HEK293 (cell line): ENCODE data around the gene CEBPE.
A peak's percentile ranks its signal among the peaks of the same experiment; 100 is the strongest.

Source experiments
- CTCF ChIA-PET: fragments of 350-600 bp; formaldehyde crosslinking; extraction: SDS; loops from one replicate; lab custom pipeline; 2021; ENCODE audit warnings: antibody characterized with exemption; lab: Yijun Ruan, JAX
- POLR2A ChIA-PET: fragments of 300-600 bp; formaldehyde crosslinking; extraction: SDS; loops from one replicate; lab custom pipeline; 2020; ENCODE audit warnings: antibody characterized with exemption, inconsistent platforms; lab: Yijun Ruan, JAX
- H3K27ac ChIP-seq: fragments of 200-500 bp; sonication (Bioruptor generic); 2 replicates; pipeline ENCODE4 v1.5.1; 2014; ENCODE audit warnings: low read depth, low read length, control low read depth, inconsistent platforms; ENCODE audit errors: extremely low read depth
- H3K36me3 ChIP-seq, 2 experiments: fragments of 200-500 bp in 1 of 2; sonication (Bioruptor generic) in 1 of 2; 1 replicate in 1 of 2; 2 replicates in 1 of 2; pipeline ENCODE4 v1.5.1; 2014 to 2017; ENCODE audit warnings: inconsistent platforms in 2 of 2, low read length in 2 of 2; ENCODE audit not compliant: control insufficient read depth in 2 of 2, insufficient read depth in 1 of 2
- H3K4me1 ChIP-seq: fragments of 200-500 bp; sonication (Bioruptor generic); 2 replicates; pipeline ENCODE4 v1.5.1; 2014; ENCODE audit warnings: mild to moderate bottlenecking, low read length, inconsistent platforms; ENCODE audit not compliant: control insufficient read depth, insufficient read depth
- H3K4me3 ChIP-seq: 2 replicates; pipeline ENCODE4 v1.5.1; 2011; ENCODE audit warnings: low read depth, mild to moderate bottlenecking, control low read depth, low read length, moderate library complexity
- H3K9me3 ChIP-seq: fragments of 200-500 bp; sonication (Bioruptor generic); 2 replicates; pipeline ENCODE4 v1.5.1; 2014; ENCODE audit warnings: low read depth, low read length, inconsistent platforms; ENCODE audit not compliant: control insufficient read depth, insufficient read depth
- KLF10 ChIP-seq: fragments of 450-650 bp; IDR thresholded peaks from 2 replicates; pipeline ENCODE4 v1.5.1; 2018; ENCODE audit warnings: missing biosample characterization, mild to moderate bottlenecking, missing genetic modification characterization
- PRDM1 ChIP-seq: fragments of 450-650 bp; formaldehyde crosslinking; IDR thresholded peaks from 2 replicates; pipeline ENCODE4; 2016; ENCODE audit warnings: missing biosample characterization, missing genetic modification characterization
- WT1 ChIP-seq: fragments of 450-650 bp; formaldehyde crosslinking; IDR thresholded peaks from 2 replicates; pipeline ENCODE4 v1.5.1; 2016; ENCODE audit warnings: missing biosample characterization, missing genetic modification characterization
- ZBTB17 ChIP-seq: fragments of 450-650 bp; formaldehyde crosslinking; IDR thresholded peaks from 2 replicates; pipeline ENCODE4 v1.5.1; 2016; ENCODE audit warnings: missing biosample characterization, missing genetic modification characterization
- ZIC2 ChIP-seq: fragments of 450-650 bp; formaldehyde crosslinking; IDR thresholded peaks from 2 replicates; pipeline ENCODE4 v1.5.1; 2016; ENCODE audit warnings: missing biosample characterization, missing genetic modification characterization
- ZNF23 ChIP-seq: fragments of 450-650 bp; formaldehyde crosslinking; IDR thresholded peaks from 2 replicates; pipeline ENCODE4 v1.5.1; 2016; ENCODE audit warnings: missing biosample characterization, missing genetic modification characterization, borderline replicate concordance
- ZNF302 ChIP-seq: fragments of 450-650 bp; formaldehyde crosslinking; IDR thresholded peaks from 2 replicates; pipeline ENCODE4 v1.5.1; 2016; ENCODE audit warnings: missing biosample characterization, missing genetic modification characterization, low read depth
- ZNF555 ChIP-seq: fragments of 450-650 bp; formaldehyde crosslinking; conservative IDR thresholded peaks from 2 replicates; pipeline ENCODE4 v1.5.1; 2017; ENCODE audit warnings: missing biosample characterization, mild to moderate bottlenecking, missing genetic modification characterization, inconsistent platforms
- ZNF629 ChIP-seq: fragments of 450-650 bp; formaldehyde crosslinking; IDR thresholded peaks from 2 replicates; pipeline ENCODE4 v1.5.1; 2017; ENCODE audit warnings: missing biosample characterization, missing genetic modification characterization
- ZSCAN23 ChIP-seq: fragments of 450-650 bp; formaldehyde crosslinking; IDR thresholded peaks from 2 replicates; pipeline ENCODE4 v1.5.1; 2016; ENCODE audit warnings: missing biosample characterization, missing genetic modification characterization
- TF ChIP-seq, protein P1 (sequence below): fragments of 450-650 bp; formaldehyde crosslinking; IDR thresholded peaks from 2 replicates; pipeline ENCODE4 v1.5.1; 2016; ENCODE audit warnings: missing biosample characterization, missing genetic modification characterization
- TF ChIP-seq, protein P2 (sequence below): fragments of 450-650 bp; formaldehyde crosslinking; IDR thresholded peaks from 2 replicates; pipeline ENCODE4 v1.5.1; 2016; ENCODE audit warnings: missing biosample characterization, missing genetic modification characterization
- TF ChIP-seq, protein P3 (sequence below): fragments of 450-650 bp; formaldehyde crosslinking; IDR thresholded peaks from 2 replicates; pipeline ENCODE4 v1.5.1; 2016; ENCODE audit warnings: missing biosample characterization, missing genetic modification characterization, low read depth
- TF ChIP-seq, protein P4 (sequence below): fragments of 450-650 bp; formaldehyde crosslinking; IDR thresholded peaks from 2 replicates; pipeline ENCODE4 v1.5.1; 2017; ENCODE audit warnings: missing biosample characterization, missing genetic modification characterization
- TF ChIP-seq, protein P5 (sequence below): fragments of 450-650 bp; formaldehyde crosslinking; IDR thresholded peaks from 2 replicates; pipeline ENCODE4 v1.5.1; 2017; ENCODE audit warnings: missing biosample characterization, missing genetic modification characterization
- TF ChIP-seq, protein P6 (sequence below): fragments of 450-650 bp; IDR thresholded peaks from 2 replicates; pipeline ENCODE4 v1.5.1; 2018; ENCODE audit warnings: missing biosample characterization, mild to moderate bottlenecking, missing genetic modification characterization
- TF ChIP-seq, protein P7 (sequence below): fragments of 450-650 bp; formaldehyde crosslinking; IDR thresholded peaks from 2 replicates; pipeline ENCODE4 v1.5.1; 2016; ENCODE audit warnings: missing biosample characterization, missing genetic modification characterization

Gene CEBPE

DNA sequence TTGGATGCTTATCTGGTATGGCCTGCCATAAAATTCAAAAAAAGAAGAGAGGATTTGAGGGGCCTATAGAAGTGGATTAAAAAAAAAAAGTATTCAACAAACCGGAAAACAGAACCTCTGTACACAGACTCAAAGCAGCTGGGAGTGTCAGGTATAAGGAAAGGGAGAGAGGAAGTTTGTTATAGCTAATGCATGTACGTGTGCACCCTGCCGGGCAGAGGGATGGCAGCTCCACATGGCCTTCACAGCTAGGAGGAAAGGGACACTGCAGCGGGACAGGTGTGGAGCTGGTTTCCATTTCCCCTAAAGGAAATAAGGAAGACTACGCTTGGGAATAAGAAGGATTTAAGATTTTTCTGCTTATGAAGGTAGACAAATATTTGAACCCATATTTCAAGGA, 43.0 kb upstream of the CEBPE start:
- Histone ChIP-seq H3K27ac (no peak overlapping the region), H3K4me3 (no peak overlapping the region), H3K4me1 (no peaks in the 10 kb centered on the region; the same call in 1 of the 2 replicates), H3K36me3 (peaks cover 0 to 9% of the 10 kb centered on the region in 2 experiments; a peak in 1 of 3 replicates), H3K9me3 (no peaks in the 10 kb centered on the region)
- CTCF ChIA-PET = interaction anchor here (1.2 to 3.2 kb wide), 2 partner anchors 24 to 93 kb away, joined by 3 to 14 read pairs; no protein-coding TSS in a partner anchor
- TF ChIP-seq KLF10 (tag by site-specific recombination) (no peak), WT1 (tag by site-specific recombination) (no peak), ZSCAN23 (tag by site-specific recombination) (no peak), ZNF23 (tag by site-specific recombination) (no peak), ZNF629 (no peak)
- TF ChIP-seq, protein P1, sequence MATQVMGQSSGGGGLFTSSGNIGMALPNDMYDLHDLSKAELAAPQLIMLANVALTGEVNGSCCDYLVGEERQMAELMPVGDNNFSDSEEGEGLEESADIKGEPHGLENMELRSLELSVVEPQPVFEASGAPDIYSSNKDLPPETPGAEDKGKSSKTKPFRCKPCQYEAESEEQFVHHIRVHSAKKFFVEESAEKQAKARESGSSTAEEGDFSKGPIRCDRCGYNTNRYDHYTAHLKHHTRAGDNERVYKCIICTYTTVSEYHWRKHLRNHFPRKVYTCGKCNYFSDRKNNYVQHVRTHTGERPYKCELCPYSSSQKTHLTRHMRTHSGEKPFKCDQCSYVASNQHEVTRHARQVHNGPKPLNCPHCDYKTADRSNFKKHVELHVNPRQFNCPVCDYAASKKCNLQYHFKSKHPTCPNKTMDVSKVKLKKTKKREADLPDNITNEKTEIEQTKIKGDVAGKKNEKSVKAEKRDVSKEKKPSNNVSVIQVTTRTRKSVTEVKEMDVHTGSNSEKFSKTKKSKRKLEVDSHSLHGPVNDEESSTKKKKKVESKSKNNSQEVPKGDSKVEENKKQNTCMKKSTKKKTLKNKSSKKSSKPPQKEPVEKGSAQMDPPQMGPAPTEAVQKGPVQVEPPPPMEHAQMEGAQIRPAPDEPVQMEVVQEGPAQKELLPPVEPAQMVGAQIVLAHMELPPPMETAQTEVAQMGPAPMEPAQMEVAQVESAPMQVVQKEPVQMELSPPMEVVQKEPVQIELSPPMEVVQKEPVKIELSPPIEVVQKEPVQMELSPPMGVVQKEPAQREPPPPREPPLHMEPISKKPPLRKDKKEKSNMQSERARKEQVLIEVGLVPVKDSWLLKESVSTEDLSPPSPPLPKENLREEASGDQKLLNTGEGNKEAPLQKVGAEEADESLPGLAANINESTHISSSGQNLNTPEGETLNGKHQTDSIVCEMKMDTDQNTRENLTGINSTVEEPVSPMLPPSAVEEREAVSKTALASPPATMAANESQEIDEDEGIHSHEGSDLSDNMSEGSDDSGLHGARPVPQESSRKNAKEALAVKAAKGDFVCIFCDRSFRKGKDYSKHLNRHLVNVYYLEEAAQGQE = no peak
- TF ChIP-seq, protein P2, sequence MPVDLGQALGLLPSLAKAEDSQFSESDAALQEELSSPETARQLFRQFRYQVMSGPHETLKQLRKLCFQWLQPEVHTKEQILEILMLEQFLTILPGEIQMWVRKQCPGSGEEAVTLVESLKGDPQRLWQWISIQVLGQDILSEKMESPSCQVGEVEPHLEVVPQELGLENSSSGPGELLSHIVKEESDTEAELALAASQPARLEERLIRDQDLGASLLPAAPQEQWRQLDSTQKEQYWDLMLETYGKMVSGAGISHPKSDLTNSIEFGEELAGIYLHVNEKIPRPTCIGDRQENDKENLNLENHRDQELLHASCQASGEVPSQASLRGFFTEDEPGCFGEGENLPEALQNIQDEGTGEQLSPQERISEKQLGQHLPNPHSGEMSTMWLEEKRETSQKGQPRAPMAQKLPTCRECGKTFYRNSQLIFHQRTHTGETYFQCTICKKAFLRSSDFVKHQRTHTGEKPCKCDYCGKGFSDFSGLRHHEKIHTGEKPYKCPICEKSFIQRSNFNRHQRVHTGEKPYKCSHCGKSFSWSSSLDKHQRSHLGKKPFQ = no peak
- TF ChIP-seq, protein P3, sequence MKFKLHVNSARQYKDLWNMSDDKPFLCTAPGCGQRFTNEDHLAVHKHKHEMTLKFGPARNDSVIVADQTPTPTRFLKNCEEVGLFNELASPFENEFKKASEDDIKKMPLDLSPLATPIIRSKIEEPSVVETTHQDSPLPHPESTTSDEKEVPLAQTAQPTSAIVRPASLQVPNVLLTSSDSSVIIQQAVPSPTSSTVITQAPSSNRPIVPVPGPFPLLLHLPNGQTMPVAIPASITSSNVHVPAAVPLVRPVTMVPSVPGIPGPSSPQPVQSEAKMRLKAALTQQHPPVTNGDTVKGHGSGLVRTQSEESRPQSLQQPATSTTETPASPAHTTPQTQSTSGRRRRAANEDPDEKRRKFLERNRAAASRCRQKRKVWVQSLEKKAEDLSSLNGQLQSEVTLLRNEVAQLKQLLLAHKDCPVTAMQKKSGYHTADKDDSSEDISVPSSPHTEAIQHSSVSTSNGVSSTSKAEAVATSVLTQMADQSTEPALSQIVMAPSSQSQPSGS (tag by site-specific recombination) = no peak
- POLR2A ChIA-PET = no interaction called here

DNA sequence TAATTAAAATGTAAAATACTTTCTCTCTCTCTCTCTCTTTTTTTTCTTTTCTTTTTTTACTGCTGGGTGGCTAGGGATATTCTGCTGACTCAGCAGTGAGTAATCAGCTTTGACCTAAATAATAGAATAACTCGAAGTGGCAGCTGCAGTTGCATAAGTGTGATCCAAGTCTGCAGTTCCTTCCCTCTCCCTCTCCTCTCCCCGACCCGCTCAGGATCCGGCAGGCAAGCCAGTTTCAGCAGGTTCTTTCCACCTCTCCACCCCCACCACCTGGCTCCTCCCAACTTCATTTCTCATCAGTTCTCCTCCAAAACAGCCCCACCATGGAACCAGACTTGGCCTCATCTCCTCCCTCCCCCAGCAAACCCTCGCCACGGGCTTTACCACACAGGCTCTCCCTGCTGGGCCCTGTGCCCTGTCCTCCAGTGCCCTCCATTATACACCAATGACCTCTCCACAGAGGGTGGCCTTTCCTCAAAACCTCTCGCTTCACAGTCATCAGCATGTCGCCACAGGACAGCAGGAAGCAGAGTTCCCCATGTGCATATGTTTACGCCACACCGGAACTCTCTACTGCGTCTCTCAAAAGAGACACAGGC, 42.0 kb upstream of the CEBPE start:
- Histone ChIP-seq H3K4me1 (no peaks in the 10 kb centered on the region; the same call in 1 of the 2 replicates), H3K4me3 (no peak overlapping the region), H3K36me3 (peaks cover 0 to 4% of the 10 kb centered on the region in 2 experiments; a peak in 1 of 3 replicates), H3K9me3 (no peaks in the 10 kb centered on the region), H3K27ac (no peak overlapping the region)
- CTCF ChIA-PET = interaction anchor here (0.6 to 3.2 kb wide), 4 partner anchors 25 to 92 kb away, joined by 3 to 14 read pairs (median 6); no protein-coding TSS in a partner anchor
- POLR2A ChIA-PET = no interaction called here
- TF ChIP-seq ZIC2 (tag by site-specific recombination) (peak; percentile 95), ZNF302 (tag by site-specific recombination) (no peak), PRDM1 (tag by site-specific recombination) (peak; percentile 28; the same call in 1 of the 2 replicates), ZNF555 (no peak), ZBTB17 (tag by site-specific recombination) (0 out of 2 replicates have a peak, but pooled peaks have one; percentile 20)
- TF ChIP-seq, protein P4, sequence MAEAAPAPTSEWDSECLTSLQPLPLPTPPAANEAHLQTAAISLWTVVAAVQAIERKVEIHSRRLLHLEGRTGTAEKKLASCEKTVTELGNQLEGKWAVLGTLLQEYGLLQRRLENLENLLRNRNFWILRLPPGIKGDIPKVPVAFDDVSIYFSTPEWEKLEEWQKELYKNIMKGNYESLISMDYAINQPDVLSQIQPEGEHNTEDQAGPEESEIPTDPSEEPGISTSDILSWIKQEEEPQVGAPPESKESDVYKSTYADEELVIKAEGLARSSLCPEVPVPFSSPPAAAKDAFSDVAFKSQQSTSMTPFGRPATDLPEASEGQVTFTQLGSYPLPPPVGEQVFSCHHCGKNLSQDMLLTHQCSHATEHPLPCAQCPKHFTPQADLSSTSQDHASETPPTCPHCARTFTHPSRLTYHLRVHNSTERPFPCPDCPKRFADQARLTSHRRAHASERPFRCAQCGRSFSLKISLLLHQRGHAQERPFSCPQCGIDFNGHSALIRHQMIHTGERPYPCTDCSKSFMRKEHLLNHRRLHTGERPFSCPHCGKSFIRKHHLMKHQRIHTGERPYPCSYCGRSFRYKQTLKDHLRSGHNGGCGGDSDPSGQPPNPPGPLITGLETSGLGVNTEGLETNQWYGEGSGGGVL (tag by site-specific recombination) = peak; percentile 82
- TF ChIP-seq, protein P5, sequence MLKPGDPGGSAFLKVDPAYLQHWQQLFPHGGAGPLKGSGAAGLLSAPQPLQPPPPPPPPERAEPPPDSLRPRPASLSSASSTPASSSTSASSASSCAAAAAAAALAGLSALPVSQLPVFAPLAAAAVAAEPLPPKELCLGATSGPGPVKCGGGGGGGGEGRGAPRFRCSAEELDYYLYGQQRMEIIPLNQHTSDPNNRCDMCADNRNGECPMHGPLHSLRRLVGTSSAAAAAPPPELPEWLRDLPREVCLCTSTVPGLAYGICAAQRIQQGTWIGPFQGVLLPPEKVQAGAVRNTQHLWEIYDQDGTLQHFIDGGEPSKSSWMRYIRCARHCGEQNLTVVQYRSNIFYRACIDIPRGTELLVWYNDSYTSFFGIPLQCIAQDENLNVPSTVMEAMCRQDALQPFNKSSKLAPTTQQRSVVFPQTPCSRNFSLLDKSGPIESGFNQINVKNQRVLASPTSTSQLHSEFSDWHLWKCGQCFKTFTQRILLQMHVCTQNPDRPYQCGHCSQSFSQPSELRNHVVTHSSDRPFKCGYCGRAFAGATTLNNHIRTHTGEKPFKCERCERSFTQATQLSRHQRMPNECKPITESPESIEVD (tag by site-specific recombination) = peak; percentile 62
- TF ChIP-seq, protein P6, sequence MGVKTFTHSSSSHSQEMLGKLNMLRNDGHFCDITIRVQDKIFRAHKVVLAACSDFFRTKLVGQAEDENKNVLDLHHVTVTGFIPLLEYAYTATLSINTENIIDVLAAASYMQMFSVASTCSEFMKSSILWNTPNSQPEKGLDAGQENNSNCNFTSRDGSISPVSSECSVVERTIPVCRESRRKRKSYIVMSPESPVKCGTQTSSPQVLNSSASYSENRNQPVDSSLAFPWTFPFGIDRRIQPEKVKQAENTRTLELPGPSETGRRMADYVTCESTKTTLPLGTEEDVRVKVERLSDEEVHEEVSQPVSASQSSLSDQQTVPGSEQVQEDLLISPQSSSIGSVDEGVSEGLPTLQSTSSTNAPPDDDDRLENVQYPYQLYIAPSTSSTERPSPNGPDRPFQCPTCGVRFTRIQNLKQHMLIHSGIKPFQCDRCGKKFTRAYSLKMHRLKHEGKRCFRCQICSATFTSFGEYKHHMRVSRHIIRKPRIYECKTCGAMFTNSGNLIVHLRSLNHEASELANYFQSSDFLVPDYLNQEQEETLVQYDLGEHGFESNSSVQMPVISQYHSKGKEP (tag by site-specific recombination) = peak; percentile 31; the same call in 1 of the 2 replicates
- TF ChIP-seq, protein P7, sequence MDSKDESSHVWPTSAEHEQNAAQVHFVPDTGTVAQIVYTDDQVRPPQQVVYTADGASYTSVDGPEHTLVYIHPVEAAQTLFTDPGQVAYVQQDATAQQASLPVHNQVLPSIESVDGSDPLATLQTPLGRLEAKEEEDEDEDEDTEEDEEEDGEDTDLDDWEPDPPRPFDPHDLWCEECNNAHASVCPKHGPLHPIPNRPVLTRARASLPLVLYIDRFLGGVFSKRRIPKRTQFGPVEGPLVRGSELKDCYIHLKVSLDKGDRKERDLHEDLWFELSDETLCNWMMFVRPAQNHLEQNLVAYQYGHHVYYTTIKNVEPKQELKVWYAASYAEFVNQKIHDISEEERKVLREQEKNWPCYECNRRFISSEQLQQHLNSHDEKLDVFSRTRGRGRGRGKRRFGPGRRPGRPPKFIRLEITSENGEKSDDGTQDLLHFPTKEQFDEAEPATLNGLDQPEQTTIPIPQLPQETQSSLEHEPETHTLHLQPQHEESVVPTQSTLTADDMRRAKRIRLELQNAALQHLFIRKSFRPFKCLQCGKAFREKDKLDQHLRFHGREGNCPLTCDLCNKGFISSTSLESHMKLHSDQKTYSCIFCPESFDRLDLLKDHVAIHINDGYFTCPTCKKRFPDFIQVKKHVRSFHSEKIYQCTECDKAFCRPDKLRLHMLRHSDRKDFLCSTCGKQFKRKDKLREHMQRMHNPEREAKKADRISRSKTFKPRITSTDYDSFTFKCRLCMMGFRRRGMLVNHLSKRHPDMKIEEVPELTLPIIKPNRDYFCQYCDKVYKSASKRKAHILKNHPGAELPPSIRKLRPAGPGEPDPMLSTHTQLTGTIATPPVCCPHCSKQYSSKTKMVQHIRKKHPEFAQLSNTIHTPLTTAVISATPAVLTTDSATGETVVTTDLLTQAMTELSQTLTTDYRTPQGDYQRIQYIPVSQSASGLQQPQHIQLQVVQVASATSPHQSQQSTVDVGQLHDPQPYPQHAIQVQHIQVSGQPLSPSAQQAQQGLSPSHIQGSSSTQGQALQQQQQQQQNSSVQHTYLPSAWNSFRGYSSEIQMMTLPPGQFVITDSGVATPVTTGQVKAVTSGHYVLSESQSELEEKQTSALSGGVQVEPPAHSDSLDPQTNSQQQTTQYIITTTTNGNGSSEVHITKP (tag by site-specific recombination) = 0 out of 2 replicates have a peak, but pooled peaks have one; percentile 11
